SIG-M5 treated with dmso at 0.1 percent for 504 hours (cell line): ENCODE measurements around the gene S100A12.

Experiments used
- DNase-seq: peaks from one replicate; lab custom pipeline; 2025; ENCODE audit not compliant: unreplicated experiment; lab: John Stamatoyannopoulos, UW

The S100A12 gene

GRCh38 chr1:153337980-153338853 lies 37.2 kb downstream of the S100A12 start:
- no peak for DNase-seq

GRCh38 chr1:153336650-153337049 lies 38.8 kb downstream of the S100A12 start:
- no peak for DNase-seq

- DNase-seq, result no peak
Measured at GRCh38 chr1:153333902-153334301, 41.5 kb downstream of the S100A12 start.

GRCh38 chr1:153324912-153325311 lies 50.5 kb downstream of the S100A12 start:
- DNase-seq, result no peak
